Activated CD4-positive, alpha-beta T cell treated with anti-CD3 and anti-CD28 coated beads for 24 hours (primary cell): ENCODE measurements around the gene PACSIN3.
"Not testable (repeated sequence)": the region's sequence is repeated elsewhere in the genome, so short reads cannot be mapped to it uniquely, and the experiment has no call there.

Source experiments
- DNase-seq, 2 donors: peaks; one replicate each; pipeline ENCODE4 v3.0.0-alpha.2; 2020; ENCODE audit warnings: low read depth in 2 of 2

The PACSIN3 gene

DNA sequence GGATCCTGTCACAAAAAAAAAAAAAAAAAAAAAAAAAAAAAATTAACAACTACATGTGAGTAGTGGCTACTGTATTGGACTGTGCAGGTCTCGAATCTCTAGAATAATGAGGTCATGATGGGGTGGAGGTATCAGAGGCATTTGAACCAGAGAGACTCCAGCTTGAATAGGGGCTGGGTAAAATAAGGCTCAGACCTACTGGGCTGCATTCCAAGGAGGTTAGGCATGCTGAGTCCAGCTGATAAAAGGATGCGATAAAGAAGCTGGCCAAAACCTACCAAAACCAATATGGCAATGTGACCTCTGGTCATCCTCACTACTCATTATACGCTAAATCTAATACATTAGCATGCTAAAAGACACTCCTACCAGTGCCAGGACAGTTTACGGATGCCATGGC is 5.9 kb upstream of the PACSIN3 start:
- DNase-seq = no peak

DNA sequence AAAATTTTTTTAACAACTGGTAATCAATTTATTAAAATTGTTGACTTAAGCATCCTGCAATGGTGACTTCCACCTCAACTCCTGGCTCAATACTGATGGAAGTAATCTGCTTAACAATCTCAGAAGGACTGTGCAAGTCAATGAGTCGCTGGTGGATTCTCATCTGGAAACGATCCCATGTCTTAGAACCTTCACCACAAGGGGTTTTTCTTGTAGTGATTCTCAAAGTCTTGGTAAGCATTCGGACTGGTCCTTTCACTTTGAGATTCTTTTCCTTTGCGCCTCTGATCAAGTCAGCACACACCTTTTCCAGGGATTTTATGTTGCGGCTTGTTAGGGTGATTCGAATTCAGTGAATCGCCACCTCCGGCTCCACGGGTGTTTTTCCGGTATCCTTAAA is 4.9 kb upstream of the PACSIN3 start:
- not testable (repeated sequence) for DNase-seq

DNA sequence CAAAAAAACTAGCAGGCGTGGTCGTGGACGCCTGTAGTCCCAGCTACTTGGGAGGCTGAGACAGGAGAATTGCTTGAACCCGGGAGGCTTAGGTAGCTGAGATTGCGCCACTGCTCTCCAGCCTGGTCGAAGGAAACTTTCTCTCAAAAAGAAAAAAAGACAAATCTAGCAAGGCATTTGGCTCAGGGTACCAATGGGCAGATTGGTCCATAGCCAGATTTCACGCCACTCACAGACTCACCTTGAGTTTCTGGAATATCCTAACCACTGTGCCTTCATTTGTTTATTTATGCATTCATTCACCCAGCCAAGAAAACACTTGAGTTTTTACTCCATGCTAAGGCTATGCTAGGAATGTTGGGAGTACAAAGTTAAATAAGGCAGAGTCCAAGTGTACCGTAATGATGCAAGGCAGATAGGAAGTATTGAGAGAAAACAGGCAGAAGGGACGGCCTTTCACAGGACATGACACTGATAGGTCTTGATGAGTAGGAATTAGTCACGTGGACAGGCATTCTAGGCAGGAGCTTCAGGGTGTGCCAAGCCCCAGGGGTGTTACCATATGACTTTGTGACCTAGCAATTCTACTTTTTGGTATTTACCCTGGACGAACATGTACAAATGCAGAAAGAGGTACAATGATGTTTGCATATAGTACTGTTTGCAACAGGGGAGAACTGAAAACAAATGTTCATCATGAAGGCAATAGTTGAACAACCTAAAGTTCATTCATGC is 3.0 kb upstream of the PACSIN3 start:
- no peak for DNase-seq

DNA sequence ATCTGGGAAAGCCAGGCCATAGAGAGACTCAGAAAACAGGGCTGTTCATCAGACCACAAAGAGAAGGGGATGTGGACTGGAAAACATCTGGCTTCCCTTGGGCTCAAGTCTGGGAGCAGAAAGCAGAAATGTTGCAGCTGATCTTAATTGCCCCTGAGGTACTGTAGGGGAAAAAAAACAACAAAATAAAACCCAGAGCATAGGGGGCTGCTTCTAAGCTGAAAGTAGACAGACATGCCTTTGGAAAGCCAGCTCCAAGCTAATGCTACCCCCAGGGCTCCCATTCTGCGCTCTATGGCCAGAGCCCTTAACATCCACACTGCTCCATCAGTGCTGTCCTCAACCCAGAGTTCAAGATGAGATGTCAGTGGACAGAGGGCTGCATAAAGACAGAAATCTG is 2.0 kb upstream of the PACSIN3 start:
- DNase-seq = no peak

DNA sequence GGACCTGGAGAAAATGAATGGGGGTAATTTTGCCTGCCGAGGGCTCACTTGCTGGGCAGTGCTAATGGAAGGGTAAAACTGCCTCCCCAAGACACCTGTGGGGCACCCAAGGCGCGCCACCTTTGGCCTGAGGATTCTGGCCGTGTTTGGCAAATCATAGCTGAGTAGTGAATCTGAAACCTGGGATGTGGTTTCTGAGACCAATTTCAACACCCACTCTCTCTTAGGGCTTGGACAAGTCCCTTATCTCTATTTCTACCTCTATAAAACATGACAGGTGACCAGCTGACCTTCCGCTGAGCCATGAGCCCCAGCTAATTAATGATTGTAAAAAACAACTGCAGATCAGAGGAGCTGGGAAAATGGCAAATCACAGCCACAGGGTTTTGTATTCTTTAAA is 1.5 kb upstream of the PACSIN3 start:
- DNase-seq = no peak

GRCh38 chr11:47186700-47187695 is 764 bp upstream of the PACSIN3 start:
- peak; percentile 46 to 47 for DNase-seq

GRCh38 chr11:47185305-47186075 is 744 bp downstream of the PACSIN3 start:
- DNase-seq = no peak

DNA sequence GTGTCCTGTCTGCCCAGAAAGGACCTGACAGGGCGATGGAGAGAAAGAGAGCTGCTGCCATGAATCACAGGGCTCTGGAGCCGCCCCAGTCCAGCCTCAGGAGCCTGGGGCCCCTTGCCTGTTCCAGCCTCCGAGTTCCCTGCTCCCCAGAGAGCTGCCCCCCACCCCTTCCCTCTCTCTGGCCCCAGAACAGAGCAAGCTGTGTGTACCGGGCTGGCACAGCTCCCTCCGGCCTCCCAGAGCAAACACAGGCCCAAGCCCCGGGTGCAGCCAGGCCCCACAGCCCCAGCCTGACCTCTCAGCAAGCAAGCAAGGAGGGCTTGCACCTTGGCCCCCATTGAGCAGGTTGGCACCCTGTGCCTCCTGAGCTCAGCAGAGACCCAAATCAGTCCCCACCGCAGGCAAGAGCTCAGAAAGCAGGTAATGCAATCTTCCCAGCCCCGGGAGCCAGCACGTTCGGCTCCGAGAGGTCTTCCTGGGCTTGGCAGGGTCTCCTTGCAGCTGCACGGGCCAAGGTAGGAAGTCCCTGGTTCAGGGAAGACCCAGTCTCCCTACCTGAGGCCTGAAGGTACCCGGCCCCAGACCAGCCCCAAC is 1.4 kb downstream of the PACSIN3 start:
- no peak for DNase-seq

- no peak for DNase-seq
Measured at GRCh38 chr11:47183969-47184368, 2.3 kb downstream of the PACSIN3 start.

GRCh38 chr11:47183031-47183856 is 3.0 kb downstream of the PACSIN3 start:
- DNase-seq = no peak

DNA sequence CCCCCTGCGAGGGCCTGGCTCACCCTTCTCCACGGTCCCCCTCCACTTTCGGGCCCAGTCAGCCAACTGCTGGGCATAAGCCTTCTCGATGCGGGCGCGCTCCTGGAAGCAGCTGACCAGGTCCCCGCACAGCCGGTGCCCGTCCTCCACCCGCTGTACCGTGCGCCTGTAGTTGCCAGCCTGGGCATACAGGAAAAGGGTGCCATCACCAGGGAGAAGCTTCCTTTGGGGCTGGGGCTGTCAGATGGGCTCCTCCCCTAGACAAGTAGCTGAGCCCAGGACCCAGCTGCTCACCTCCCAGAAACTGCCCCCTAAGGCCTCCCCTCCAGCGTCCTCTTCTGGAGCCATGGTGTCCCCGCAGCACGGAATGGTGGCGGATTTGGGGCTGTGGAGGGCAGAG is 3.9 kb downstream of the PACSIN3 start:
- no peak for DNase-seq

DNA sequence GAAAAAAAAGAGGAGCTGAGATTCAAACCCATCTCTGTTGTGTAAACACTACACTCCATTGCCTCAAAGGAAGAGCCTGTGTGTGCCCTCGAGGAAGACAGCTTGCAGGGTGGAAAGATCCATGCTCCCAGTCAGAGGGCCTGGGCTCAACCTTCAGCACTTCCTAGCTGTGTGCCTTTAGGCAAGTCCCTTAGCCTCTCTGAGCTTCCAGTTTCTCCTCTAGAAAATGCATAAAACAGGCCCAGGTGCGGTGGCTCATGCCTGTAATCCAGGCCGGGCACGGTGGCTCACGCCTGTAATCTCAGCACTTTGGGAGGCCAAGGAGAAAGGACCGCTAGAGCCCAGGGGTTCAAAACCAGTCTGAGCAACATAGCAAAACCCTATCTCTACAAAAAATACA is 5.0 kb downstream of the PACSIN3 start:
- no peak for DNase-seq

GRCh38 chr11:47180006-47180787 is 6.0 kb downstream of the PACSIN3 start:
- DNase-seq = no peak

GRCh38 chr11:47179655-47179991 is 6.6 kb downstream of the PACSIN3 start:
- DNase-seq = no peak

DNA sequence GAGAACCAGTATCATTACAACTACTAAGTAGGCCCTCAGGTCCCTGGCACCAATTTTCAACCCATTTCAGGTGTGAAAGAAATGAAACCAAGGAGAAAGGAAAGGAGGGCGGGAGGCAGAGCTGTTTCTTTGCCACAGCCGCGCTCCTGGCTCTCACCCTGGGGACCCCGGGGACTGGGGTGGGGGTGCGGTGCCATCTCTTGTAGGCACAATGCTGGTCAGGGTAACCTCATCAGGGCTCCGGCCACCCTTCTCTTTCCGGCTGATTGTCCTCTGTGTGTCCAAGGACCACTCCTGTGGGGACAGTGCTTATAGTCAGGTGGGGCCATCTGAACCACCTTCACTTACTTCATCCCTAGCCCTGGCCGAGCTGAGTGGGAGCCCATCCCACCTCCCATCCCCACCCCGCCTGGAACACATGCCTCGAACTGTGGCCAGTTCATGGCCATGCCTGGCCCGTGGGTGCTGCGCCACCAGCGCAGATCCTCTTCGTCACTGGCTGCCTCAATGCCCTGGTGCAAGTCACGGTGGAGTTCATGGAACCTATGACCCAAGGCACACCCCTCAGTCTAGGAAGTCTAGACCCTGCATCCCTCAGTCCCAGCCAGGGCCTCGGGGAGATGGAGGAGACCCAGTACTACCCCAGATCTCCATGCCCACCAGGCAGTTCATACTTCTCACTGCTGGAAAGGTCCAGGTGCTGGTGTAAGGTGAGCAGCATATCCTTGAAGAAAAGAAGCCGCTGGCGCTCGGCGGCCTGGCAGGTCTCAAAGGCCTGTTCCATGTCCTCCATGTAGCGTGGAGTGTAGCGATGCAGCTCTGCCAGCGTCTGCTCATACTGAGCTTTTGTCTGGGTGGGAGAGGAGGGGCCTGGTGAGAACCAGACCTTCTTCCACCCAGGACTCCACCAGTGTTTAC is 7.2 kb downstream of the PACSIN3 start:
- DNase-seq = no peak

DNA sequence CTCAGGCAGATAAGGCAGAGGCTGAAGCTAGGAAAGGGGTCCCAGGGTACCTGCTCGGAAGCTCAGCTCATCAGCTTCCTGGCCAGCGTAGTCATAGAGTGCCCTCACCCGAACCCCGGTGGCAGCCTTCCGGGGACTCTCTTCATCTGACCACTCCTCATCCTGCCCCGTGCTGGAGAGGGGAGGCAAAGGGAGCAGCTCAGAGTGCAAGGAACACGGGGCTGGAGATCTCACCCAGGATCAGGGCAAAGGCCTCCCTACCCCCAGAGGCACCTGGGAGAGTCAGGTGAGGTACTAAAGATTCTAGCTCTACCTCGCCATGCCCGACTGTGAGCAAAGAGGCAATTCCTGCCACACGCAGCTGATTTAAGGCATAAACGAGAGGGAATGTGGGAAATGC is 7.9 kb downstream of the PACSIN3 start:
- DNase-seq = no peak

- DNase-seq = no peak
Measured at GRCh38 chr11:47177846-47178245, 8.4 kb downstream of the PACSIN3 start.

DNA sequence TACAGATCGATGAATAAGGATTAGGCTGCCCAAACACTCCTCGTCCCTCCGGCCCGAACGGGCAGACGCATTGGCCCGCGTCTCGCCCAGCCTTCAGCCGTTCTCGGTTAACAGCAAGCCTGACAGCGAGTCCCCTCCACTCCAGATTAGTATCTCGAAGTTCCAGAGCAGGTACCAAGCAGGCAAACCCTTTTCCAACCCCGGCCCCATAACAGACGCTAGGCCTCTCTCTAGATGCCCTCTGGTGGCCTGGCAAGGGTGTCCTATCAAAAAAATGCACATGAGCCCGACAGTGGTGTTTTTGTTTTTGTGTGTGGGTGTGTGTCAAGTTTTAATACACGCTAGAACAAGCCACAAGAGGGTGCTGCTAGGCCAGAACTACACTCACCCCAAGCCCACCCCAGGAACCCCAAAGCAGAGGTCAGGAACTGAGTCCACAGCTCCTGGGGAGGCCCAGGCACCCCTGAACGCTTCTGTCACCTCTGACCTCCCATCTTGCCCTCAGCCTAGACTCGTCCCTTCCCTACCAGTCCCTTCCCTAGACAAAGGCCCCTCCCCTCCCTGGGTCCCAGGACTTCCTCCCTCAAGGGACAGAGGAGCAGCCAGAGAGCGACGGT is 8.9 kb downstream of the PACSIN3 start:
- DNase-seq = peak; percentile 50 to 58
